OCI-LY3 (cell line): ENCODE data around the gene SLC22A17.
"Not testable (repeated sequence)": the region's sequence is repeated elsewhere in the genome, so short reads cannot be mapped to it uniquely, and the experiment has no call there.

Experiments used
- H2AFZ ChIP-seq: fragments of 200-600, 300-600 bp; shearing (Covaris generic); 2 replicates; pipeline ENCODE4 v1.6.0; 2014; ENCODE audit warnings: antibody characterized with exemption, low read depth, low read length
- H3K27ac ChIP-seq: fragments of 200-600, 300-600 bp; sonication (generic); 2 replicates; pipeline ENCODE4 v1.5.1; 2014; ENCODE audit warnings: mild to moderate bottlenecking, low read length, moderate library complexity, mixed read lengths
- H3K27me3 ChIP-seq: fragments of 200-600, 300-600 bp; sonication (generic); 2 replicates; pipeline ENCODE4 v1.6.1; 2014; ENCODE audit warnings: low read depth, low read length, mixed read lengths
- H3K36me3 ChIP-seq: fragments of 200-600, 300-600 bp; sonication (generic); replicated peaks from 2 replicates; pipeline ENCODE3; 2014; ENCODE audit warnings: low read depth, low read length, mixed read lengths
- H3K4me1 ChIP-seq: fragments of 300-600, 200-600 bp; sonication (generic); 2 replicates; pipeline ENCODE4 v1.6.1; 2014; ENCODE audit warnings: low read length, mixed read lengths
- H3K4me2 ChIP-seq: fragments of 200-600, 300-600 bp; sonication (generic); 2 replicates; pipeline ENCODE4 v1.6.1; 2014; ENCODE audit warnings: low read length, mixed read lengths
- H3K4me3 ChIP-seq: fragments of 300-600, 200-600 bp; sonication (generic); 2 replicates; pipeline ENCODE4 v1.5.1; 2014; ENCODE audit warnings: antibody characterized with exemption, mild to moderate bottlenecking, low read length, moderate library complexity
- H3K79me2 ChIP-seq: fragments of 300-600, 200-600 bp; shearing (Covaris generic); 2 replicates; pipeline ENCODE4 v1.6.1; 2014; ENCODE audit warnings: mild to moderate bottlenecking, low read length, mixed read lengths
- H3K9ac ChIP-seq: fragments of 300-600, 200-600 bp; shearing (Covaris generic); 2 replicates; pipeline ENCODE4 v1.6.0; 2014; ENCODE audit warnings: mild to moderate bottlenecking, low read length, moderate library complexity
- H3K9me3 ChIP-seq: fragments of 200-600, 300-600 bp; shearing (Covaris generic); 2 replicates; pipeline ENCODE4 v1.6.1; 2014; ENCODE audit warnings: low read length, mixed read lengths; ENCODE audit not compliant: insufficient read depth
- H4K20me1 ChIP-seq: fragments of 200-600, 300-600 bp; sonication (generic); 2 replicates; pipeline ENCODE4 v1.6.1; 2016; ENCODE audit warnings: low read length, mixed read lengths; ENCODE audit not compliant: insufficient read depth
- EZH2phosphoT487 ChIP-seq: fragments of 200-600 bp; shearing (Covaris generic); IDR thresholded peaks from 2 replicates; pipeline ENCODE4 v1.6.1; 2018; ENCODE audit warnings: antibody characterized with exemption, mixed run types, low read depth
- TF ChIP-seq, protein P1 (sequence below): fragments of 200-600, 300-600 bp; sonication (generic); IDR thresholded peaks from 2 replicates; pipeline ENCODE4 v1.5.1; 2014; ENCODE audit warnings: antibody characterized with exemption, low read length, low read depth

The SLC22A17 gene

DNA sequence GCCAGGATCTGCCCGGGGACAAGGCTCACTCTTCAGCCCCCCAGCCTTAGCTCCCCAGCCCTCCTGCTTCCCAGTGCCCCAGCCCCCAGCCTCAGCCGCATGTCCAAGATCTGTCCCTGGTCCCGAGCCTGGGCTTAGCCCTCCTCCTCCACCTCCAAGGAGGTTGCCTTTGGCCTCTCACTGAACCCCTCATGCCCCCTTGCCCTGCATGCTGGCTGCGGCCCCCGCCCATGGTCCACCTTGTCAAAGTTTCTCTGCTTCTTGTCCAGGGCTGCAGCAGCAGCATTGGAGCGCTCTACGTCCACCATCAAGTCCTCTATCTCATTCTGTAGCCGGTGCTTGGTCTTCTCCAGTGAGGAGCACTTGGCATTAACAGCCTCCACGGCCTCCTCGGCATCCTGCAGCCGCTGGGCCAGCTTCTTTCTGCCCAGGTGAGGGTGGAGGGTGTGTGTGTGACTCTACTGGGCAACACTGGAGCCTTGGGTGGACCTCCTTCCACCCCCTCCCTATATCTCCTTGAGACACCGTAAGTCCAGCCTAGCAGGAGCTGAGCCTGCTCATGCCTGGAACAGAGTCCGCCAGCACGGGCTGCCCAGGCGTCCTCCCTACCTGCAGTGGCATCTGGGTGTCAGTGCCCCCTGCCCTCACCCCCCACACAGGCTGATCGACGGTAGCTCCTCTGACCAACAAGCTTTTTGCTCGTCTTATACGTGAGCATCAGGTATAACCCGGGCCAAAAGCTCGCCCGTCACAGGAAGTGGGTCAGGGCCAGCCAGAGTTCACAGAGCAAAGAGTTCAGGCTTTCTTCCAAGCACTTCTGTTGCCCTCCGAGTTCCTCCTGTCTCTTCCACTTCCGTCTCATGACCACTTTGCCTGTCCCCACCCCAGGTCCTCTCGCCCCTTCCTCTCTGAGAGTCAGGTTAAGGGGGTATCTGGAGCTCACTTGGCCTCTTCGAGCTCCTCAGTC lies 35.5 kb upstream of the SLC22A17 start:
- no peak overlapping the region for H3K9ac ChIP-seq
- no peaks in the 10 kb centered on the region for H3K4me1 ChIP-seq
- no peaks in the 10 kb centered on the region for H3K9me3 ChIP-seq
- H3K4me3 ChIP-seq, result no peak overlapping the region
- H2AFZ ChIP-seq, result no peak overlapping the region
- TF ChIP-seq, protein P1, sequence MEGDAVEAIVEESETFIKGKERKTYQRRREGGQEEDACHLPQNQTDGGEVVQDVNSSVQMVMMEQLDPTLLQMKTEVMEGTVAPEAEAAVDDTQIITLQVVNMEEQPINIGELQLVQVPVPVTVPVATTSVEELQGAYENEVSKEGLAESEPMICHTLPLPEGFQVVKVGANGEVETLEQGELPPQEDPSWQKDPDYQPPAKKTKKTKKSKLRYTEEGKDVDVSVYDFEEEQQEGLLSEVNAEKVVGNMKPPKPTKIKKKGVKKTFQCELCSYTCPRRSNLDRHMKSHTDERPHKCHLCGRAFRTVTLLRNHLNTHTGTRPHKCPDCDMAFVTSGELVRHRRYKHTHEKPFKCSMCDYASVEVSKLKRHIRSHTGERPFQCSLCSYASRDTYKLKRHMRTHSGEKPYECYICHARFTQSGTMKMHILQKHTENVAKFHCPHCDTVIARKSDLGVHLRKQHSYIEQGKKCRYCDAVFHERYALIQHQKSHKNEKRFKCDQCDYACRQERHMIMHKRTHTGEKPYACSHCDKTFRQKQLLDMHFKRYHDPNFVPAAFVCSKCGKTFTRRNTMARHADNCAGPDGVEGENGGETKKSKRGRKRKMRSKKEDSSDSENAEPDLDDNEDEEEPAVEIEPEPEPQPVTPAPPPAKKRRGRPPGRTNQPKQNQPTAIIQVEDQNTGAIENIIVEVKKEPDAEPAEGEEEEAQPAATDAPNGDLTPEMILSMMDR, result no peak
- TF ChIP-seq EZH2phosphoT487, result no peak
- peaks cover 8% of the 10 kb centered on the region for H3K27me3 ChIP-seq
- H3K4me2 ChIP-seq, result no peak overlapping the region
- no peaks in the 10 kb centered on the region for H3K79me2 ChIP-seq
- H3K36me3 ChIP-seq, result no peaks in the 10 kb centered on the region
- no peaks in the 10 kb centered on the region for H4K20me1 ChIP-seq
- H3K27ac ChIP-seq, result no peak overlapping the region

GRCh38 chr14:23386999-23387398 lies 34.3 kb upstream of the SLC22A17 start:
- peaks cover 5% of the 10 kb centered on the region for H3K27me3 ChIP-seq
- TF ChIP-seq EZH2phosphoT487, result no peak
- TF ChIP-seq, protein P1, result no peak

DNA sequence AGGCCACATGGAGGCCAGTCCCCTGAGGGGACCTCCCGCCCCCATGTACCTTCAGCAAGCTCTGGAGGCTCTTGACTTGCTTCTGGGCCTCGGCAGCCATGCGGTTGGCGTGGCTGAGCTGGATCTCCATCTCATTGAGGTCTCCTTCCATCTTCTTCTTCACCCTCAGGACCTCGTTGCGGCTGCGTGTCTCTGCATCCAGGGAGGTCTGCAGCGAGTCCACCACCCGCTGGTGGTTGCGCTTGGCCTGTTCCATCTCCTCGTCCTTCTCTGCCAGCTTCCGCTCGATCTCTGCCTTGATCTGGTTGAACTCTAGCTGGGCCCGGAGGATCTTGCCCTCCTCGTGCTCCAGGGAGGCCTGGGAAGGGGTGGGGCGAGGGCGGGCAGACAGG lies 33.6 kb upstream of the SLC22A17 start:
- not testable (repeated sequence) for H3K4me3 ChIP-seq, H4K20me1 ChIP-seq, H3K4me2 ChIP-seq, H3K79me2 ChIP-seq, H3K27me3 ChIP-seq, H3K27ac ChIP-seq, H2AFZ ChIP-seq, H3K36me3 ChIP-seq, H3K9me3 ChIP-seq, H3K4me1 ChIP-seq, H3K9ac ChIP-seq

More at GRCh38 chr14:23386999-23387398, 34.3 kb upstream of the SLC22A17 start:
- Histone ChIP-seq H3K79me2 (no peaks in the 10 kb centered on the region), H3K4me2 (no peak overlapping the region), H3K27ac (no peak overlapping the region), H4K20me1 (no peaks in the 10 kb centered on the region), H3K4me3 (no peak overlapping the region), H3K4me1 (no peaks in the 10 kb centered on the region), H2AFZ (no peak overlapping the region), H3K9ac (no peak overlapping the region), H3K36me3 (no peaks in the 10 kb centered on the region), H3K9me3 (no peaks in the 10 kb centered on the region)

GRCh38 chr14:23385642-23386265 lies 33.1 kb upstream of the SLC22A17 start:
- Histone ChIP-seq H3K79me2 (no peaks in the 10 kb centered on the region), H3K4me2 (no peak overlapping the region), H3K27ac (no peak overlapping the region), H2AFZ (no peak overlapping the region), H3K9me3 (no peaks in the 10 kb centered on the region), H3K4me1 (no peaks in the 10 kb centered on the region), H3K4me3 (no peak overlapping the region), H4K20me1 (no peaks in the 10 kb centered on the region), H3K36me3 (no peaks in the 10 kb centered on the region), H3K9ac (no peak overlapping the region), H3K27me3 (peaks cover 4% of the 10 kb centered on the region)
- TF ChIP-seq EZH2phosphoT487, result no peak
- TF ChIP-seq, protein P1, result no peak
